GM13977 (cell line): ENCODE data around the gene PATE4.

Experiments
- DNase-seq: peaks from one replicate; pipeline ENCODE4 v3.0.0; 2012; ENCODE audit warnings: low spot score
- in situ Hi-C: fragments of 300-500 bp; cut with MboI; formaldehyde crosslinking; loops from one replicate; pipeline ENCODE4 v1.12.0; 2022; ENCODE audit warnings: low sequenced_read_pairs, low pct_unique_long_range_greater_than_20kb, mixed read lengths, inconsistent platforms; ENCODE audit not compliant: unreplicated experiment
- TF ChIP-seq, protein P1 (sequence below): IDR thresholded peaks from 2 replicates; pipeline ENCODE4 v1.5.1; 2012; ENCODE audit warnings: mild to moderate bottlenecking, control low read depth; ENCODE audit not compliant: insufficient read depth; ENCODE audit errors: extremely low read depth, missing control alignments

PATE4 gene

GRCh38 chr11:125871391-125872137 is 38.4 kb downstream of the PATE4 start:
- in situ Hi-C loops, result no loop called here
- no peak for DNase-seq
- TF ChIP-seq, protein P1, sequence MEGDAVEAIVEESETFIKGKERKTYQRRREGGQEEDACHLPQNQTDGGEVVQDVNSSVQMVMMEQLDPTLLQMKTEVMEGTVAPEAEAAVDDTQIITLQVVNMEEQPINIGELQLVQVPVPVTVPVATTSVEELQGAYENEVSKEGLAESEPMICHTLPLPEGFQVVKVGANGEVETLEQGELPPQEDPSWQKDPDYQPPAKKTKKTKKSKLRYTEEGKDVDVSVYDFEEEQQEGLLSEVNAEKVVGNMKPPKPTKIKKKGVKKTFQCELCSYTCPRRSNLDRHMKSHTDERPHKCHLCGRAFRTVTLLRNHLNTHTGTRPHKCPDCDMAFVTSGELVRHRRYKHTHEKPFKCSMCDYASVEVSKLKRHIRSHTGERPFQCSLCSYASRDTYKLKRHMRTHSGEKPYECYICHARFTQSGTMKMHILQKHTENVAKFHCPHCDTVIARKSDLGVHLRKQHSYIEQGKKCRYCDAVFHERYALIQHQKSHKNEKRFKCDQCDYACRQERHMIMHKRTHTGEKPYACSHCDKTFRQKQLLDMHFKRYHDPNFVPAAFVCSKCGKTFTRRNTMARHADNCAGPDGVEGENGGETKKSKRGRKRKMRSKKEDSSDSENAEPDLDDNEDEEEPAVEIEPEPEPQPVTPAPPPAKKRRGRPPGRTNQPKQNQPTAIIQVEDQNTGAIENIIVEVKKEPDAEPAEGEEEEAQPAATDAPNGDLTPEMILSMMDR, result no peak

- no peak for DNase-seq
- in situ Hi-C loops, result no loop called here
- TF ChIP-seq, protein P1, result no peak
Observed at GRCh38 chr11:125872138-125872491, 39.0 kb downstream of the PATE4 start.

DNA sequence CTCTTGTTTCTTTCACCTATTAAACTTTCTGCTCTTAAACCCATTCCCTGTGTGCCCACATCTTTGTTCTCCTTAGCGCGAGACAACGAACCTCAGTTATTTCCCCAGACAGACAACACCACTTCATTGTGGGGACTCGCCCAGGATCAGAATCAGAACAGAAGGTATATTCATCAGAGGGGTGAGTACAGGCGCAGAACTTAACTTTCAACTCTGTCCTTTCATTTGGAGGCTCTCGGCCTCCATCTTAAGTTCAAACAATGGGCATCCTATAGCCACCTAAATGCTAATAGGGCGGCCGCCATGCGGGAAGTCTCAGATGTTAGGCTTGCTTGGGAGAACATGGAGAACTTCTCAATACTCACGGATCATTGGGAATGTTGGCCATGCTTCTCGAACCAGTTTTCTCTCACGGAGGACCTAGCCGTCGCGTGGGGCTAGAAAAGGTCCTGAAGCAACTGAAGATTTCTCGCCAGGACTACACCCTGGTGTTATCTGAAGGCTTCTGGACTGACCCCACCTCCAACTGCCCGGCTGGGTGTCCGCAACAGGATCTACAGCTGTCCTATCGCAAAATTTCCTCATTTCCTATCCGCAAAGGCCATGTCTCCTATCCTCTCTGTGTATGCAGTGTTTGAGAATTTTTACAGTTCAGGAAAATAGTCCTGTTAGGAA is 40.9 kb downstream of the PATE4 start:
- DNase-seq, result no peak
- TF ChIP-seq, protein P1, result no peak
- in situ Hi-C loops, result no loop called here

GRCh38 chr11:125874556-125875124 is 41.5 kb downstream of the PATE4 start:
- in situ Hi-C loops, result no loop called here
- peak; percentile 57 for DNase-seq

DNA sequence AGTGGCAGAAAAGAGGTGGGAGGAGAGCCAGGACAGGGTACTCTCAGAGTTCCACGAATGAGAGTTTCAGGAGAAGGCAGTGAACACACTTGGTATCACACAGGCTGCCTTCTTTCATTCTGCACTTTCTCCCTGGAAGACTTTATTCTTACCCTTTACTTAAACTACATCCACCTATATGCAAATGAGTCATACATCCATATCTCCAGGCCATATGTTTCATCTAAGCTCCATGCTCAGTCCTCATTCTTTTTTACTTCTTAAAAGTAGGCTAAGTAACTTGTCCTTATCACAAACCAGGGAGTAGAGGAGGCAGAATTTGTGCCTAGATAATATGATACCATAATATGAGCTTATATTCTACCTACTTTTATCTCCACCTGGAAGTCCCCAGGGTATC is 48.2 kb downstream of the PATE4 start:
- DNase-seq, result no peak
- in situ Hi-C loops, result no loop called here
- TF ChIP-seq, protein P1, result no peak

More at GRCh38 chr11:125874556-125875124, 41.5 kb downstream of the PATE4 start:
- TF ChIP-seq, protein P1, result peak; percentile 83

- in situ Hi-C loops, result no loop called here
- TF ChIP-seq, protein P1, result no peak
- DNase-seq, result no peak
Observed at GRCh38 chr11:125883375-125883774, 50.3 kb downstream of the PATE4 start.
